ENCODE results near the gene SIM2.

Gene SIM2

GRCh38 chr21:36699546-36700294 lies 805 bp downstream of the SIM2 start:
- no peak for DNase-seq (ENCODE audit: low read depth)

- no peak for DNase-seq (ENCODE audit: low read depth)
Observed at GRCh38 chr21:36700295-36700970, 1.5 kb downstream of the SIM2 start.

GRCh38 chr21:36700971-36701755 lies 2.2 kb downstream of the SIM2 start:
- DNase-seq (ENCODE audit: low read depth): no peak

- no peak for DNase-seq (ENCODE audit: low read depth)
Observed at GRCh38 chr21:36701756-36702621, 3.1 kb downstream of the SIM2 start.

- DNase-seq (ENCODE audit: low read depth): no peak
Observed at GRCh38 chr21:36702622-36702968, 3.7 kb downstream of the SIM2 start.

DNA sequence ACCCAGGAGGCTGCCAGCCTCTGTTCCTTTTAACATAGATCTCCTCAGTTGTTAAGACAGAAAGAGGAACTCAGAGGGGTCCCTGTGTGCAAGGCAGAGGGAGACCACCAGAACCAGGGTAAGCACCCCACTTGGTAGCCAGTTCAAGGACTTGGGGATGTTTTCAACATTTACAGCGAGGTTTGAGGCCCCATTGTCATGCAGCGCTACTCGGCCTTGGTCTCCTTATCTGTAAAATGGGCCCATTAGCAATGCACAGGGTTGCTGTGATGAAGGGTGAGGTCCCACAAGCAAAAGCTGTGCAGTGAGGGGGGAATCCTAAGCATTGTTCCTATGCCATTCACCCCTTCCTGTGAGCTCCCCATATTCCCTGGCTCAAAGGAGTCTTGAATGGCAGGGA lies 4.2 kb downstream of the SIM2 start:
- DNase-seq (ENCODE audit: low read depth): no peak

GRCh38 chr21:36703626-36704280 lies 4.8 kb downstream of the SIM2 start:
- no peak for DNase-seq (ENCODE audit: low read depth)

GRCh38 chr21:36704281-36704957 lies 5.5 kb downstream of the SIM2 start:
- DNase-seq (ENCODE audit: low read depth): no peak

GRCh38 chr21:36704958-36705678 lies 6.2 kb downstream of the SIM2 start:
- no peak for DNase-seq (ENCODE audit: low read depth)

DNA sequence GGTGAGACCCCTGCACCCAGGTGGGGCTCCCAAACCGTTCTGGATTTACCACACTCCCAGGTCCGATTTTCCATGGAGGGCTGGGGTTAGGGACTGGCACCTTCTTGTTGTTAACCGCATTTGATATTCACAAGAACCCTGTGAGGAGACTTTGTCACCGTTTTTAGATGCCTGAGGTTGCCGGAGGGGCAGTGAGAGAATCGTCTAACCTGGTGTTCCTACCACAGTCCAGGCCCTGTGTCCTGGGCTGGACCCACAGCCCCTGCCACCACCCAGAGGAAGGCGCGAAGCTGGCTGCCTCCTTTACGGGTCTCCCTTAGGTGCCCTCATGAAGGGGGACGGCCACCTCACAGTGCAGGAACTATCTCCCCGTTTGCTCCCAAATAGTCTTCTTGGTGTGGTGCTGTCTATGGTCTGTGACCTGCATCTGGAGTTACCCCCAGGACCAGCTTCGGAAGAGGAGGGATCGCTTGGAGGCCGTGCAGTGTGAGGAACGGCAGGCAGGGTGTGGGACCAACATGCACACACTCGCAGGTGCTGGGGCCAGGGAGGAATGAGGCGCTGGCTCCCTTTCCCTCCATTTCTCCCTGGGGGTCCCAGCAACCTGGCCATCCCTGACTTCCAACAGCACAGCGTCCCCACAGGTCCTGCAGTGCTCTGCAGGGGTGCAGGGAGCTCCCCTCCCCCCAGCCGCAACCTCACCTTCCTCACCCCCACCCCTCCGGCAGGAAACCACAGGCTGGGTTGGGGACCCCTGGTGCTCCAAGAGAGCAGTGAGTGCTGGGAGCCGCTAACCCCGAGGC lies 7.0 kb downstream of the SIM2 start:
- no peak for DNase-seq (ENCODE audit: low read depth)

GRCh38 chr21:36706482-36706852 lies 7.6 kb downstream of the SIM2 start:
- no peak for DNase-seq (ENCODE audit: low read depth)

GRCh38 chr21:36706951-36707762 lies 8.2 kb downstream of the SIM2 start:
- DNase-seq (ENCODE audit: low read depth): no peak

DNA sequence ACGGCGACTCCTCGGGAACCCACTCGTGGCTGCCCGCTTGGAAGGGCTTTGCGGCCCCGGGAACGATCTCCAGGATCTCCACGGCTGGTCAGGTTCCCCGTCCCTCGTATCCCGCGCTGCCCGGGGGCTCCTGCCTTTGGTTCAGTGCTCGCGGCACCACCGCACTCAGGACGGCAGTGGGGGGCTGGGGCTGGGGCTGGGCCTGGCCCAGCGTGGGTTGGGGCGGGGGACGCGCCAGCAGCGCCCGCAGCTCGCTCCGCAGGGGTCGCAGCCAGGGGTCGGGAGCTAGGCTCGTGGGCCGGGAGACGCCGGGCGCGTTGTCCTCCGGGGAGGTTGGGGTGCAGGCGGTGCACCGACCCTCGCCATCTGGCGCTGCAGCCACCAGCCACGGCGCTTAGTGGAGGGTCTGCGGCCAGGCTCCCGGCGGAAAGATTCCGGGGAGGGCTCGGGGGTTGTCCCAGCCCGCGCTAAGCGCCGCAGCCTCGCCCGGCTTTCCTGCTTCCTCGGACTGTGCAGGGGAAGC lies 8.9 kb downstream of the SIM2 start:
- DNase-seq (ENCODE audit: low read depth): no peak

- DNase-seq (ENCODE audit: low read depth): no peak
Observed at GRCh38 chr21:36708286-36709029, 9.5 kb downstream of the SIM2 start.

DNA sequence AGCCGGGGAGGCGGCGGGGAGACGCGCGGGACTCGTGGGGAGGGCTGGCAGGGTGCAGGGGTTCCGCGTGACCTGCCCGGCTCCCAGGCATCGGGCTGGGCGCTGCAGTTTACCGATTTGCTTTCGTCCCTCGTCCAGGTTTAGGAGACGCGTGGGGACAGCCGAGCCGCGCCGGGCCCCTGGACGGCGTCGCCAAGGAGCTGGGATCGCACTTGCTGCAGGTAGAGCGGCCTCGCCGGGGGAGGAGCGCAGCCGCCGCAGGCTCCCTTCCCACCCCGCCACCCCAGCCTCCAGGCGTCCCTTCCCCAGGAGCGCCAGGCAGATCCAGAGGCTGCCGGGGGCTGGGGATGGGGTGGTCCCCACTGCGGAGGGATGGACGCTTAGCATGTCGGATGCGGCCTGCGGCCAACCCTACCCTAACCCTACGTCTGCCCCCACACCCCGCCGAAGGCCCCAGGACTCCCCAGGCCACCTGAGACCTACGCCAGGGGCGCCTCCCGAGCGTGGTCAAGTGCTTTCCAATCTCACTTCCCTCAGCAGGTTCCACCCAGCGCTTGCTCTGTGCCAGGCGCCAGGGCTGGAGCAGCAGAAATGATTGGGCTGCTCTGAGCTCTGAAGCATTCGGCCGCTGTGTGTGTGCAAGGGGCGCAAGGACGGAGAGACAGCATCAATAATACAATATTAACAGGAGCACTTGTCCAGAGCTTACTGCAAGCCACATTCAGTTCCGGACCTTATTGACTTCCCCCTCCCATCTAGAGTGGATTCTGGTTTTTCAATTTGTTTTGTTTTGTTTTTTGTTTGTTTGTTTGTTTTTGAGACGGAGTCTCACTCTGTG lies 10.3 kb downstream of the SIM2 start:
- no peak for DNase-seq (ENCODE audit: low read depth)

DNA sequence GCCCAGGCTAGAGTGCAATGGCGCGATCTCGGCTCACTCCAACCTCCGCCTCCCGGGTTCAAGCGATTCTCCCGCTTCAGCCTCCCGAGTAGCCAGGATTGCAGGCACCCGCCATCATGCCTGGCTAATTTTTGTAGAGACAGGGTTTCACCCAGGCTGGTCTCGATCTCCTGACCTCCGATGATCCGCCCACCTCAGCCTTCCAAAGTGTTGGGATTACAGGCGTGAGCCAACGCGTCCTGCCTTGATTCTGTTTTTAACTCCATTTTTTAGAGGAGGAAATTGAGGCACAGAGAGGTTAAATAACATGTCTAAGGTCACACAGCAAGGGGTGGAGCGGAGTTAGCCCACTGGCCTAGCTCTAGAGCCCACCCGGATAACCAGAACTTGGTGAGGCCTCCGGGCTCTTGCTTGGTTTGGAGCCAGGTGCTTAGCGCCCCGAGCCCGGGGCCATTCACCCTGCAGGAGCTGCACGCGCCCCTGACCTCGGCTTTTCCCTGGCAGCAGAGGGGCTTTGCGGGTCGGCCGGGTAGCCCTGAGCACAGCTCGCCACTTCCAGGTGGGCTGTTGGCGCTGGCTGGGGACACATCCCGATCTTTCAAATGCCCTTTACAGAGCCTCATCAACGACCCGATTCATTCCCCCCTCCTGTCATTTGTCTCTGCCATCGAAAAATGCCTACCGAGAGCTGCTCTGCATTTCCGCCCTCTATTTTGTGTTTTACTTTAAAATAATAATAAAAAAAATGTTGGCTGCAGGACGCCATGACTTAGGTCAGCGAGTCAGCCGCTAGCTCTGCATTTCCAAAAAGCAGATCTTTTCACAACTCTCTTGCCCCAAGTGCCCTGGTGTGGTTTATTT lies 11.2 kb downstream of the SIM2 start:
- no peak for DNase-seq (ENCODE audit: low read depth)
